GM21619 (cell line): ENCODE measurements around the gene TRAIP.

ENCODE experiments used
- ATAC-seq: cut with Tn5 transposase; IDR thresholded peaks from one replicate; pipeline ENCODE4 v1.9.1; 2021; ENCODE audit not compliant: unreplicated experiment

Gene TRAIP

GRCh38 chr3:49876567-49876966, 20.2 kb upstream of the TRAIP start:
- ATAC-seq, result no peak

- no peak for ATAC-seq
These were observed 17.3 kb upstream of the TRAIP start for GRCh38 chr3:49873623-49874022.

GRCh38 chr3:49872801-49873281, 16.5 kb upstream of the TRAIP start:
- ATAC-seq, result no peak

DNA sequence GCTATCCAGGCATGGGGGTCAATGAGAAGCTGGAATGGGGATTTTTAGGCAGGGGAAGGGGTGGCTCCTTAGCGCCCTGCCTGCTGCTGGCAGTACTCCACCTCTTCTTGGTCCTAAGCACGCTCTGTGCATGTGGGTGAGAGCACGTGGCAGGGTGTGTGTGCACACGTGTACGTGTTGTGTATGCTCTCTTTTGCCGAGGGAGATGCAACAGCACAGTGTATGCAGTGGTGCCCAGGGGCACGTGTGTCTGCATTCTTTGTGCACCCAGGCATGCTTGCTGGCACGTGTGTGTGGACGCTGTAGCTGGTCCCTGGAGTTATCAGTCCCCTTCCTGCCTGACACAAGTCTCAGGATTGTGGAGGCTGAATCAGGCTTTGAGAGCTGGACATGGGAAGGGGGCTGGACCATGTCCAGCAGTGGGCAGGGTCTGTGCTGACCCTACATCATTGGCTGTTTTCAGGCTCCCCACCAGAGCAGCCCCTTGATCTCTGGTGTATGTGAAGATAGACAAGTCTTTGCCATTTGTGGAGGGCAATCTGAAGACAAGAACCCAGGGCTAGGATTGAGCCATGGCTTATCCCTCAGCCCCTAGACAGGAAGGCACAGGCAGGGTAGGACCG, 15.3 kb upstream of the TRAIP start:
- no peak for ATAC-seq

DNA sequence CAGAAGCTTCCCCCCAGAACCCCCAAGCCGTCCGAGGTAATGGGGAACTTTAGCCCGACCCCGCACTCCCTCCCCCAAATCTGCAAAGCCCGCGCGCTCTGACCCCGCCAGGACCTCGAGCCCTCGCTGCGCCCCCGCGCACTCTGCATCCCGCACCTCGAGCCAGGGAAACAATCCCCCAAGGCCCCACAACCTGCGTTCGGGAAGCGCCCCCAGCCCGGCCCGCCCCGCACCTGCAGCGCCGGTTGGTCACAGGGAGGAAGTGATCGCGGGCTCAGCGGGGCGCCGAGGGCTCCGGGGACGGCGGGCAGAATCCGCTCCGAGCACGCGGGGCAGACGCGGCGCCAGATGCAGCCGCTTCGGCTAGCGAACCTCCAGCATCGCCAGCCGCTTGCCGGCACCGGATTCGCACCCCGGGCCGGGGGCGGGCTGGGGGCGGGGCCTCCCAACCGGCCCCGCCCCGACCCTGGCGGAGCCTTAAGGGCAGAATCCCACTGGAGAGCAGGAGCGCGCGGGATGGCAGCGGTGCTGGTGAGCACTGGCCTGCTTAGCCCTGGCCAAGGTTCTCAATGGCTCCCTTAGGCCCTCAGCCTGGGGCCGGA, 13.3 kb upstream of the TRAIP start, which contains the start of gene CAMKV:
CAMKV (minus strand) TSS at position 382 of the 602 bp plus-strand sequence. CDS start 7,518 bp downstream, outside the sequence.
- no peak for ATAC-seq

GRCh38 chr3:49868862-49869466, 12.6 kb upstream of the TRAIP start:
- no peak for ATAC-seq

- no peak for ATAC-seq
These were observed 11.5 kb upstream of the TRAIP start for GRCh38 chr3:49867871-49868321.

GRCh38 chr3:49867400-49867799, 11.0 kb upstream of the TRAIP start:
- ATAC-seq, result no peak

- no peak for ATAC-seq
These were observed 8.9 kb upstream of the TRAIP start for GRCh38 chr3:49865198-49865784.

DNA sequence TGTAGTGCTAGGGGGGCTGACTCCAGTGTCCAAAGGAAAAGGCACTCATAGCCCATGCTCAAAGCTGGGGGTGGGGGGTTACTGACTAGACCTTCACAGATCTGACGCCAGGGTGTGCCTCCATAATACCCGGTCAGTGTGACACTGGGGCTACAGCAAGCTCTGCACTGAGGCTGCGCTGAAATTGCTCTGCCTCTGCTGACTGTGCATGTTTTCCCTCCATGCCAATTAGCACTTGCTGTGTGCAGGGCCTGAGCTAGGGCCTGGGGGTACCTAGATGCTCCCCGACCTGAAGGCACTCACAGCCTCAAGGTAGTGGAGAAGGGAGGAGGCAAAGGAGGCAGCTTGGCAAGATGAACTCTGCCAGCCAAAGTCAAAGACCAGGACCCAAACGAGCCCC, 8.1 kb upstream of the TRAIP start:
- no peak for ATAC-seq

DNA sequence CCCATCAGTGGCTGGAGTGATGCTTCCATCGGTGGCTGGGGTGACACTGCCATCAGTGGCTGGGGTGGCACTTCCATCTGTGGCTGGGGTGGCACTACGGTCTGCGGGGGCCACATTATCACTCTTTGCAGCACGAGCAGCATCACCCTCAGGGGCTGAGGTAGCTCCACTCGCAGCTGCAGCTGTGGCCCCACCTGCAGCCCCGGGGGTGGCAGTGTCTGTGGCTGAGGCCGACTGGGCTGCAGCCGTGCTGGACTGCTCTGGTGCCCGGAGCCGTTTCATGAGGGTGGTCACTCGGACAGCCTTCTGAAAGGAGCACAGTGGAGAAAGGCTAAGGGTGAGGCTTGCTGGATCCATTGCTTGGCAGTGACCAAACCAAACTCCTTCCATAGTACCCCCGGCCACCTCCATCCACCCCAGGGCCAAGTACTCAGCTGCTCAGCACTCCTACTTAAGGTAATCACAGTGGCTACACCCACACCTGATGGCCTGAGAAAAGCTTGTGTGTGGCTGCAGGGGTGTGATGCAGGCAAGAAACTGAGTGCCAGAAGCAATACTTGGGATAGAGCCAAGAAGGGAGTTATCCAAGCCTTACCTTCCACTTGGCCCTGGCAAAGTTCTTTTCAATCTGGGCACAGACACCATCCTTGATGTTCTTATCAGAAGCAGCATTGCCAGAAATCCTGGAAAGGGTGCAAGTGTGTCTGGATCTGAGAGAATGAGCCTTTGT, 3.4 kb upstream of the TRAIP start:
- no peak for ATAC-seq

DNA sequence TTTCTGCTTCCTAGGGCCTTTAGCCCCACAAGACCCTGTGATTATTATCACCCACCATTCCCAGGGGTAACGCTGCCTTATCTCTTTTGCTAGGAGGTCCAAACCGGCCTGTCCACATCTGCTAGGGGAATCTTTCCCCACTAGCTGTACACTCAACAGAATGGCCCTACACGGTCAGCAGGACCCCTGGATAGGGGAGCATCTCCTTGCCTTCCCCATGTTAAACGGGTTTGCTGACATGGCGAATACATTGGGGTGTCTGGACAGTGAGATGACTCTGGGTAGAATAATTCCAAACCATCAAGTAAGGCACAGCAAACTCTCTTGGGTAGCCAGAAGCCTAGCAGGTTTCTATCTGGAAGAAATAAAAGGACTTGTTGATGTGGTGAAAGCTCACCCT, 702 bp downstream of the TRAIP start:
- no peak for ATAC-seq

DNA sequence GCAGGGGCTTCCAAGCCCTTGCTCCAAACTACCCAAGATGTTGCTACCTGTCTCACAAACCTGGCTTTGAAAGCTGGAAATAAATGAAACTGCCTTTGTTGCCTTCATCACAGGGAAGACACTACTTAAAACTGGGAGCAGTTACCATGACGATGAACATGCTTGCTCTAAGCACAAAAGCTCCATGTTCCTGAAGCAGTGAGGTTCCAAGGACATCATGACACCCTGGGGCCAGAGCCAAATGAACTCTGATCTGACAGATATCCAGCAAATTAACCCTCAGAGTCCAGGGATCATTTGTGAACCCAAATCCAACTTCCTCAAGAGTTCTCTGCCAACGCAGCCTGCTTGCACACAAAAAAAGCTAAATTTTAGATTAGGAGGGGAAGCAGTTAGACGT, 10.7 kb downstream of the TRAIP start:
- no peak for ATAC-seq

GRCh38 chr3:49844464-49845183, 11.7 kb downstream of the TRAIP start:
- no peak for ATAC-seq

GRCh38 chr3:49842843-49843517, 13.4 kb downstream of the TRAIP start:
- ATAC-seq, result no peak

DNA sequence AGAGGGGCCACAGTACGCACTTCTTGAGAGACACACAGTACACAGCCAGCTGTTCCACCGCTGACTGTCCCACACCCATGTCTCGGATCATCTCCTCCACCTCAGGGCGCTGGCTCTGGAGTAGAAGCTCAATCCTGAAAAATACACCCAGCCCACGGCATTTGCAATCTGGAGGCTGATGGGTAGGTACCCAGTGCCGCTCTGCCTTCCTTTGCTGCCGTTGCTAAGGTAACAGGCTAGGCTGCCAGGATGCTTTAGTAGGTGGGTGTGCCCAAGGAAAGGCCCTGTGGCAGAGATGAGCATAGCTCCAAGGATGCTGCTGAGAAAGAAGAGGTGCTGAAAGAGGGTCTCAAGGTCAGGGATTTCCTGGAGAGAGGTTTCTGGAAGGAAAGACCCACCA, 14.6 kb downstream of the TRAIP start:
- no peak for ATAC-seq

DNA sequence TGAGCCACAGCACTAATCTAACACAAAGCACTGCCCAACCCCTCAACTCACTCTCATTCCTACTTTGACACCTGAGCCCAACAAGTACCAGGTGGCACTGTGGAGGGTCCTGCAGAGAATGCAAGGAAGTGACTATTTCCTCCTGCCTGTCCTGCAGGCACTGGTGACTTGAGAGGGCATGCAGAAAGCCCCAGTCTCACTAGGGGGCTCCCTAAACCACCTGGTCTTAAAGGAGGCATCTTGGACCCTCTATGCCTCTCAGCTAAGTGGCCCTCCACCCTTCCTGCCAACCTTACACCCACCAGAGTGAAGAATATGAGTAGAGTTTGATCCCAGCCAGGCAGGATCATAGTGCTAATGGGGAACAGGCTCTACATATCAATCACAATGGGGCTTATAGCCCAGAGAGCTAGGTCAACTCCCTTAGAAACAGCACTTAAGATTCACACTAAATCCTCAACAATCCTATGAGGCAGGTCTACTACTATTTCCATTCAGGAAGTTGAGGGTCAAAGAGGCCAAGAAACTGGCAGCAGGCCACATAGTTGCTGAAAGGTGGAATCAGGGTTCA, 15.2 kb downstream of the TRAIP start:
- no peak for ATAC-seq

DNA sequence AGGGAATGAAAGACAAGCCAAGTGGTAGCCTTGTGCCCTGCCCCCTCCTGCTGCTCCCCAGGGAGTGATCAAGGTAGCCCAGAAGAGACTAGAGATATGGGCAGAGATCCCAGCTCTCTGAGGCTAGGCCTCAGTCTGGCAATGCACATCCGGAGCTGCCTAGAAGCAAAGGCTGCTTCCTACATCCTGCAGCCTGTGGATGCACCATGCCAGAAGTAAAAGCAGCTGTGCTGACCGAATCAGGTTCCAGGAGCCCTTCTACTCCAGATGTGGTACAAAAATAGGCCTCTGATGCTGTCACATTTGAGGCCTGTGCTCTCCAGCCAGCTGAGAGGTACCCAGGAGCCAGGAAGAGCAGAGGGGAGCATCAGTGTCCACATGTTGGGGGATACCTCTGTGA, 16.0 kb downstream of the TRAIP start:
- ATAC-seq, result no peak

GRCh38 chr3:49839193-49839809, 17.1 kb downstream of the TRAIP start:
- ATAC-seq, result no peak
